Measurements from ENCODE around the gene RHBDF1. TPM values are rescaled to one million over a fixed set of nuclear protein-coding genes. Genes with fewer than 3 reads are reported as not detected.

The RHBDF1 gene
- total and polyA plus RNA-seq, 9 of the 15 experiments (the other 6 are each of a cell fraction or from before 2014, with no cell fraction given), result 1.0 to 8.2 (median 4.2) TPM

DNA sequence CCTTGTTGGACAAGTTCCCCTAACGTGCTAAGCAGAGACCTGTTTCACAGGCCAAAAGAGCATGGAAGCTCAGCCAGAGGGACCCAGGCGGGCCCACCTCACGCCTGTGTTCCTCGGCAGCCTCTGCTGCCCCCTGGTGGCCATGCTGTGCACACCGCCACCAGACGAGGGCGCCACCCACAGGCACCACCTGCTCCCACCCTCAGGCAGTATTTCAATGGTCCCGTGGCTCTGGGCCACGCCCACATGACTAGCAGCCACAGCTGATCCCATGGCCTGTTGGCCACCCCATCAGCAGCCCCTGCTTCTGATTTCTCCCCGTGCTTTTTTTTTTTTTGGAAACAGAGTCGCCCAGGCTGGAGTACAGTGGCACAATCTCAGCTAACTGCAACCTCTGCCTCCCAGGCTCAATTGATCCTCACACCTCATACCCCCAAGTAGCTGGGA lies 24.5 kb upstream of the RHBDF1 start (continued):
- TF ChIP-seq, protein P1, sequence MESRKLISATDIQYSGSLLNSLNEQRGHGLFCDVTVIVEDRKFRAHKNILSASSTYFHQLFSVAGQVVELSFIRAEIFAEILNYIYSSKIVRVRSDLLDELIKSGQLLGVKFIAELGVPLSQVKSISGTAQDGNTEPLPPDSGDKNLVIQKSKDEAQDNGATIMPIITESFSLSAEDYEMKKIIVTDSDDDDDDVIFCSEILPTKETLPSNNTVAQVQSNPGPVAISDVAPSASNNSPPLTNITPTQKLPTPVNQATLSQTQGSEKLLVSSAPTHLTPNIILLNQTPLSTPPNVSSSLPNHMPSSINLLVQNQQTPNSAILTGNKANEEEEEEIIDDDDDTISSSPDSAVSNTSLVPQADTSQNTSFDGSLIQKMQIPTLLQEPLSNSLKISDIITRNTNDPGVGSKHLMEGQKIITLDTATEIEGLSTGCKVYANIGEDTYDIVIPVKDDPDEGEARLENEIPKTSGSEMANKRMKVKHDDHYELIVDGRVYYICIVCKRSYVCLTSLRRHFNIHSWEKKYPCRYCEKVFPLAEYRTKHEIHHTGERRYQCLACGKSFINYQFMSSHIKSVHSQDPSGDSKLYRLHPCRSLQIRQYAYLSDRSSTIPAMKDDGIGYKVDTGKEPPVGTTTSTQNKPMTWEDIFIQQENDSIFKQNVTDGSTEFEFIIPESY (CRISPR knock-in tag; IDR thresholded peaks at IDR 0.05), result peak; percentile 93
- TF ChIP-seq ARID2 (IDR thresholded peaks at IDR 0.05), result peak; percentile 67; the same call in 1 of the 2 replicates
- no peak for TF ChIP-seq NFRKB (IDR thresholded peaks at IDR 0.05; ENCODE audit: low read depth)
- TF ChIP-seq MIER1 (IDR thresholded peaks at IDR 0.05; ENCODE audit: low read depth), result no peak
- TF ChIP-seq, protein P2, sequence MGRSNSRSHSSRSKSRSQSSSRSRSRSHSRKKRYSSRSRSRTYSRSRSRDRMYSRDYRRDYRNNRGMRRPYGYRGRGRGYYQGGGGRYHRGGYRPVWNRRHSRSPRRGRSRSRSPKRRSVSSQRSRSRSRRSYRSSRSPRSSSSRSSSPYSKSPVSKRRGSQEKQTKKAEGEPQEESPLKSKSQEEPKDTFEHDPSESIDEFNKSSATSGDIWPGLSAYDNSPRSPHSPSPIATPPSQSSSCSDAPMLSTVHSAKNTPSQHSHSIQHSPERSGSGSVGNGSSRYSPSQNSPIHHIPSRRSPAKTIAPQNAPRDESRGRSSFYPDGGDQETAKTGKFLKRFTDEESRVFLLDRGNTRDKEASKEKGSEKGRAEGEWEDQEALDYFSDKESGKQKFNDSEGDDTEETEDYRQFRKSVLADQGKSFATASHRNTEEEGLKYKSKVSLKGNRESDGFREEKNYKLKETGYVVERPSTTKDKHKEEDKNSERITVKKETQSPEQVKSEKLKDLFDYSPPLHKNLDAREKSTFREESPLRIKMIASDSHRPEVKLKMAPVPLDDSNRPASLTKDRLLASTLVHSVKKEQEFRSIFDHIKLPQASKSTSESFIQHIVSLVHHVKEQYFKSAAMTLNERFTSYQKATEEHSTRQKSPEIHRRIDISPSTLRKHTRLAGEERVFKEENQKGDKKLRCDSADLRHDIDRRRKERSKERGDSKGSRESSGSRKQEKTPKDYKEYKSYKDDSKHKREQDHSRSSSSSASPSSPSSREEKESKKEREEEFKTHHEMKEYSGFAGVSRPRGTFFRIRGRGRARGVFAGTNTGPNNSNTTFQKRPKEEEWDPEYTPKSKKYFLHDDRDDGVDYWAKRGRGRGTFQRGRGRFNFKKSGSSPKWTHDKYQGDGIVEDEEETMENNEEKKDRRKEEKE (IDR thresholded peaks at IDR 0.05; ENCODE audit: borderline replicate concordance in 1 of 2, control insufficient read depth in 1 of 2, low read depth in 2 of 2, low read length in 1 of 2), result no peak
- TF ChIP-seq SRSF3 (IDR thresholded peaks at IDR 0.05; ENCODE audit: insufficient read depth, low read length), result no peak
- peak; percentile 40 for TF ChIP-seq CBFA2T3 (IDR thresholded peaks at IDR 0.05)
- TF ChIP-seq, protein P3, sequence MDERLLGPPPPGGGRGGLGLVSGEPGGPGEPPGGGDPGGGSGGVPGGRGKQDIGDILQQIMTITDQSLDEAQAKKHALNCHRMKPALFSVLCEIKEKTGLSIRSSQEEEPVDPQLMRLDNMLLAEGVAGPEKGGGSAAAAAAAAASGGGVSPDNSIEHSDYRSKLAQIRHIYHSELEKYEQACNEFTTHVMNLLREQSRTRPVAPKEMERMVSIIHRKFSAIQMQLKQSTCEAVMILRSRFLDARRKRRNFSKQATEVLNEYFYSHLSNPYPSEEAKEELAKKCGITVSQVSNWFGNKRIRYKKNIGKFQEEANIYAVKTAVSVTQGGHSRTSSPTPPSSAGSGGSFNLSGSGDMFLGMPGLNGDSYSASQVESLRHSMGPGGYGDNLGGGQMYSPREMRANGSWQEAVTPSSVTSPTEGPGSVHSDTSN (CRISPR knock-in tag; IDR thresholded peaks at IDR 0.05; ENCODE audit: low read depth), result no peak
- TF ChIP-seq, protein P3 (tag; conservative IDR thresholded peaks at IDR 0.05; ENCODE audit: low read depth), result peak; percentile 74
- TF ChIP-seq, protein P4, sequence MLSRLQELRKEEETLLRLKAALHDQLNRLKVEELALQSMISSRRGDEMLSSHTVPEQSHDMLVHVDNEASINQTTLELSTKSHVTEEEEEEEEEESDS (CRISPR knock-in tag; IDR thresholded peaks at IDR 0.05), result no peak
- TF ChIP-seq TARDBP (IDR thresholded peaks at IDR 0.05), result 0 out of 2 replicates have a peak, but pooled peaks have one; percentile 66
- TF ChIP-seq ZNF384 (IDR thresholded peaks at IDR 0.05; ENCODE audit: low read depth, low read length), result peak; percentile 74
- TF ChIP-seq, protein P5, sequence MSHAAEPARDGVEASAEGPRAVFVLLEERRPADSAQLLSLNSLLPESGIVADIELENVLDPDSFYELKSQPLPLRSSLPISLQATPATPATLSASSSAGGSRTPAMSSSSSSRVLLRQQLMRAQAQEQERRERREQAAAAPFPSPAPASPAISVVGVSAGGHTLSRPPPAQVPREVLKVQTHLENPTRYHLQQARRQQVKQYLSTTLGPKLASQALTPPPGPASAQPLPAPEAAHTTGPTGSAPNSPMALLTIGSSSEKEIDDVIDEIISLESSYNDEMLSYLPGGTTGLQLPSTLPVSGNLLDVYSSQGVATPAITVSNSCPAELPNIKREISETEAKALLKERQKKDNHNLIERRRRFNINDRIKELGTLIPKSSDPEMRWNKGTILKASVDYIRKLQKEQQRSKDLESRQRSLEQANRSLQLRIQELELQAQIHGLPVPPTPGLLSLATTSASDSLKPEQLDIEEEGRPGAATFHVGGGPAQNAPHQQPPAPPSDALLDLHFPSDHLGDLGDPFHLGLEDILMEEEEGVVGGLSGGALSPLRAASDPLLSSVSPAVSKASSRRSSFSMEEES (CRISPR knock-in tag; IDR thresholded peaks at IDR 0.05), result peak; percentile 22
- no peak; the same call in none of the 2 replicates for TF ChIP-seq GATAD2B (IDR thresholded peaks at IDR 0.05; ENCODE audit: borderline replicate concordance)
- TF ChIP-seq TBL1XR1 (IDR thresholded peaks at IDR 0.05; ENCODE audit: low read length in 2 of 2), result peak in 1 of 2 experiments; percentile 55; a peak in 1 of 4 replicates
- TF ChIP-seq HCFC1 (IDR thresholded peaks at IDR 0.05; ENCODE audit: low read depth, low read length), result peak; percentile 63
- no peak for TF ChIP-seq TCF7L2 (IDR thresholded peaks at IDR 0.05; ENCODE audit: low read depth, low read length)
- TF ChIP-seq KLF1 (tag; IDR thresholded peaks at IDR 0.05), result 0 out of 2 replicates have a peak, but pooled peaks have one; percentile 39
- TF ChIP-seq TEAD1 (CRISPR knock-in tag; IDR thresholded peaks at IDR 0.05), result 0 out of 4 replicates have a peak, but pooled peaks of 1 of the 2 experiments have one; percentile 59
- TF ChIP-seq KLF10 (CRISPR knock-in tag; IDR thresholded peaks at IDR 0.05), result no peak
